Fibroblast of peridontal ligament (primary cell): Measurements from ENCODE around the gene MAGEF1.
"Not testable (repeated sequence)": the region's sequence is repeated elsewhere in the genome, so short reads cannot be mapped to it uniquely, and the experiment has no call there.

Source experiments
- DNase-seq: peaks from one replicate; pipeline ENCODE4 v3.0.0-alpha.2; 2010; ENCODE audit errors: extremely low read depth

MAGEF1 gene

GRCh38 chr3:184742676-184743135, 30.8 kb upstream of the MAGEF1 start:
- no peak for DNase-seq

- DNase-seq, result no peak
These were observed 30.2 kb upstream of the MAGEF1 start for GRCh38 chr3:184741798-184742675.

- no peak for DNase-seq
These were observed 29.3 kb upstream of the MAGEF1 start for GRCh38 chr3:184741259-184741556.

GRCh38 chr3:184740509-184741258, 28.8 kb upstream of the MAGEF1 start:
- DNase-seq, result peak; percentile 69

GRCh38 chr3:184739594-184740505, 28.0 kb upstream of the MAGEF1 start:
- no peak for DNase-seq

GRCh38 chr3:184738982-184739381, 27.1 kb upstream of the MAGEF1 start:
- no peak for DNase-seq

- DNase-seq, result no peak
These were observed 26.6 kb upstream of the MAGEF1 start for GRCh38 chr3:184738506-184738890.

GRCh38 chr3:184737641-184738505, 26.0 kb upstream of the MAGEF1 start:
- DNase-seq, result peak; percentile 82

GRCh38 chr3:184737063-184737462, 25.2 kb upstream of the MAGEF1 start:
- no peak for DNase-seq

- DNase-seq, result no peak
These were observed 23.2 kb upstream of the MAGEF1 start for GRCh38 chr3:184734903-184735701.

GRCh38 chr3:184733971-184734608, 22.2 kb upstream of the MAGEF1 start:
- no peak for DNase-seq

GRCh38 chr3:184733181-184733580, 21.3 kb upstream of the MAGEF1 start:
- no peak for DNase-seq

- DNase-seq, result no peak
These were observed 20.1 kb upstream of the MAGEF1 start for GRCh38 chr3:184731786-184732537.

- no peak for DNase-seq
These were observed 19.1 kb upstream of the MAGEF1 start for GRCh38 chr3:184730924-184731323.

- not testable (repeated sequence) for DNase-seq
These were observed 17.3 kb upstream of the MAGEF1 start for GRCh38 chr3:184729154-184729553.

GRCh38 chr3:184728010-184728527, 16.2 kb upstream of the MAGEF1 start:
- no peak for DNase-seq

GRCh38 chr3:184727357-184728009, 15.6 kb upstream of the MAGEF1 start:
- peak; percentile 77 for DNase-seq

GRCh38 chr3:184726497-184726896, 14.6 kb upstream of the MAGEF1 start:
- no peak for DNase-seq
